Central memory CD8-positive, alpha-beta T cell (primary cell): Measurements from ENCODE around the gene LIMS2.

Source experiments
- ATAC-seq: fragments of 150-1000 bp; cut with Tn5 transposase; replicated peaks from 2 replicates; pipeline ENCODE4 v1.10.0; 2022; ENCODE audit warnings: mild to moderate bottlenecking, moderate FRiP score, moderate number of reproducible peaks; ENCODE audit not compliant: poor library complexity, severe bottlenecking; ENCODE audit errors: extremely low read depth
- DNase-seq, 2 donors: peaks; one replicate each; pipeline ENCODE4 v3.0.0; 2021; ENCODE audit warnings: low spot score in 2 of 2
- H3K27ac Mint-ChIP-seq: one replicate; pipeline ENCODE4 v1.8.0; 2022; ENCODE audit warnings: low read depth, mild to moderate bottlenecking, moderate library complexity, mixed read lengths
- H3K27me3 Mint-ChIP-seq: one replicate; pipeline ENCODE4 v1.8.0; 2022; ENCODE audit warnings: mixed read lengths
- H3K36me3 Mint-ChIP-seq: one replicate; pipeline ENCODE4 v1.8.0; 2022; ENCODE audit warnings: mild to moderate bottlenecking, moderate library complexity, mixed read lengths; ENCODE audit not compliant: insufficient read depth
- H3K4me1 Mint-ChIP-seq: one replicate; pipeline ENCODE4 v1.8.0; 2022; ENCODE audit warnings: mixed read lengths
- H3K4me3 Mint-ChIP-seq: one replicate; pipeline ENCODE4 v1.8.0; 2022; ENCODE audit warnings: mild to moderate bottlenecking, moderate library complexity, mixed read lengths
- H3K9me3 Mint-ChIP-seq: one replicate; pipeline ENCODE4 v1.8.0; 2022; ENCODE audit warnings: mixed read lengths

Gene LIMS2, protein sequence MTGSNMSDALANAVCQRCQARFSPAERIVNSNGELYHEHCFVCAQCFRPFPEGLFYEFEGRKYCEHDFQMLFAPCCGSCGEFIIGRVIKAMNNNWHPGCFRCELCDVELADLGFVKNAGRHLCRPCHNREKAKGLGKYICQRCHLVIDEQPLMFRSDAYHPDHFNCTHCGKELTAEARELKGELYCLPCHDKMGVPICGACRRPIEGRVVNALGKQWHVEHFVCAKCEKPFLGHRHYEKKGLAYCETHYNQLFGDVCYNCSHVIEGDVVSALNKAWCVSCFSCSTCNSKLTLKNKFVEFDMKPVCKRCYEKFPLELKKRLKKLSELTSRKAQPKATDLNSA

DNA sequence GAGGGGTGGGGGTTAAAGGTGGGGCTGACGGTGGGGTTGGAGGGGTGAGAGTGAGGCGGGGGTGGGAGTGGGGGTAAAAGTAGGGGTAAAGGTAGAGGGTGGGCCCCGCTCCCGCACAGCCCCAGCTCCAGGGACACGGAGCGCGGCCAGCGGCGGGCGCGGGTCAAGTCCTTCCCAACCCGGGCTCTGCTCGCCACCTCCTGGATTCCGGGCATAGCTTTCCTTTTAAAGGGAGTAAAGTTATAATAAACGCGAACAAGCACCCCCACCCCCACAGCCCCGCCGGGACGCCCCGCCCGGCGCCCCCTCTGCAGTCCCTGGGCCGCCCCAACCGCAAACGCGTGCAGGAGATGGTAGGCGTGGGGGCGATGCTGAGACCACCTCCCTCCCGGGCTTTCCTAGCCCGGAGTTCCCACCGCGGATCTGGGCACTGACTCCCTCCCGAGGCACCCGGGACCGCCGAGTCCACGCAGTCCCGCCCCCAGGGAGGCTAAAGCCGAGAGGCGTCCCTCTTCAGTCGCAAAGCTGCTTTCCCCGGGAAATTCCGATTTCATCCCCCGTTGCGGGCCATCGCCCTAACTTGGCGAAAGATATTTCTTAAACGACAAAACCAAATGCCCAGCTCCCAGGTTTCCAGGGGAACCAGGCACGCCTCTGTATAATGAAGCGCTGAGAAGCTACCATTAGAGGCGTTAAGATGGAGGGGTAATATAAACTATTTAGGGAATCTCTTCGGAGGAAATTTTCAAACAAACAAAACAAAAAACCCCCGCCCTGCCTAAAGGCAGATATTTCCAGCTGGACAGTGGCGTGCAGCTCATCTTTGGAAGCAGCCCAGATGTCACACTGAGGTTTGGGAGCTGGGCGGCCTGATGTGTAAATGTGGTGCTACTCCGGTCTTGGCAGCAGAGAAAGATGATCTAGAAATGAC, at the start of gene LIMS2:
Gene LIMS2 (minus strand): TSS at position 200 of the 931 bp plus-strand sequence. CDS start 506 bp downstream, outside the sequence.
- peak within 1 kb of the TSS; percentile 25 for H3K27ac Mint-ChIP-seq
- ATAC-seq (no peak), DNase-seq (no peak)
- H3K4me1 Mint-ChIP-seq: peaks cover 11% of the 10 kb centered on the region
- no peaks in the 10 kb centered on the region for H3K9me3 Mint-ChIP-seq
- peaks cover 2% of the 10 kb centered on the region for H3K36me3 Mint-ChIP-seq
- H3K27me3 Mint-ChIP-seq: peaks cover 78% of the 10 kb centered on the region
- peak within 1 kb of the TSS; percentile 80 for H3K4me3 Mint-ChIP-seq

GRCh38 chr2:127722807-127723206, 47.5 kb upstream of the LIMS2 start:
- no peak overlapping the region for H3K27ac Mint-ChIP-seq
- no peak for DNase-seq
- H3K9me3 Mint-ChIP-seq: no peaks in the 10 kb centered on the region
- H3K4me1 Mint-ChIP-seq: no peaks in the 10 kb centered on the region
- peaks cover 43% of the 10 kb centered on the region for H3K36me3 Mint-ChIP-seq
- no peak overlapping the region for H3K4me3 Mint-ChIP-seq
- no peak for ATAC-seq
- no peaks in the 10 kb centered on the region for H3K27me3 Mint-ChIP-seq

- H3K4me1 Mint-ChIP-seq: no peaks in the 10 kb centered on the region
- DNase-seq (no peak), ATAC-seq (no peak)
- H3K36me3 Mint-ChIP-seq: peaks cover 43% of the 10 kb centered on the region
- H3K4me3 Mint-ChIP-seq: no peak overlapping the region
- no peak overlapping the region for H3K27ac Mint-ChIP-seq
- H3K9me3 Mint-ChIP-seq: no peaks in the 10 kb centered on the region
- H3K27me3 Mint-ChIP-seq: no peaks in the 10 kb centered on the region
Measured at GRCh38 chr2:127721978-127722355, 46.6 kb upstream of the LIMS2 start.

DNA sequence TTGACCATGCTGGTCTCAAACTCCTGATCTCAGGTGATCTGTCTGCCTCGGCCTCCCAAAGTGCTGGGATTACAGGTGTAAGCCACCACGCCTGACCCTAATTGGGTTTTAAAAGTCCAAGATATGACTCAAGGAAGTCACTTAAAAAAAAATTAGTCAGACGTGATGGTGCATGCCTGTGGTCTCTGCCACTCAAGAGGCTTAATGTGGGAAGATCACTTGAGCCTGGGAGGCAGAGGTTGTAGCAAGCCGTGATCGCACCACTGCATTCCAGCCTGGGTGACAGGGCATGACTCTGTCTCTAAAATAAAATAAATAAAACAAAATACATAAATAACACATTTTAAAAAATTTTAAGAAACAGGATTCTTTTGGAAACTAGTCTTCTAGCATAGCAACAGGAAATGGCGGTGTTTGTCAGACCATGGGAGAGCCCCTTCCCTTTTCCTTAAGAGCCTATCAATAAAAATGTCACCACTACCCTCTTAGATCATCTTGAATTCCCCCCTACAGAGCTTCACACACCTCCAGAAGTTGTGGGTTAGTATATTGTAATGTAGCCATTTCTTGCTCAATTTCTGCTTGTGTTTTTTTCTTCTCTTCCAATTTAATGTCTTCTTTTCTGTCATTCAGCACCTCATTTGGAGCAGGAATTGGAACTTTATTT, 46.1 kb upstream of the LIMS2 start:
- no peak for ATAC-seq
- Mint-ChIP-seq H3K4me1 (no peaks in the 10 kb centered on the region), H3K27me3 (no peaks in the 10 kb centered on the region), H3K9me3 (no peaks in the 10 kb centered on the region), H3K27ac (no peak overlapping the region), H3K36me3 (peaks cover 43% of the 10 kb centered on the region), H3K4me3 (no peak overlapping the region)
- DNase-seq: no peak

DNA sequence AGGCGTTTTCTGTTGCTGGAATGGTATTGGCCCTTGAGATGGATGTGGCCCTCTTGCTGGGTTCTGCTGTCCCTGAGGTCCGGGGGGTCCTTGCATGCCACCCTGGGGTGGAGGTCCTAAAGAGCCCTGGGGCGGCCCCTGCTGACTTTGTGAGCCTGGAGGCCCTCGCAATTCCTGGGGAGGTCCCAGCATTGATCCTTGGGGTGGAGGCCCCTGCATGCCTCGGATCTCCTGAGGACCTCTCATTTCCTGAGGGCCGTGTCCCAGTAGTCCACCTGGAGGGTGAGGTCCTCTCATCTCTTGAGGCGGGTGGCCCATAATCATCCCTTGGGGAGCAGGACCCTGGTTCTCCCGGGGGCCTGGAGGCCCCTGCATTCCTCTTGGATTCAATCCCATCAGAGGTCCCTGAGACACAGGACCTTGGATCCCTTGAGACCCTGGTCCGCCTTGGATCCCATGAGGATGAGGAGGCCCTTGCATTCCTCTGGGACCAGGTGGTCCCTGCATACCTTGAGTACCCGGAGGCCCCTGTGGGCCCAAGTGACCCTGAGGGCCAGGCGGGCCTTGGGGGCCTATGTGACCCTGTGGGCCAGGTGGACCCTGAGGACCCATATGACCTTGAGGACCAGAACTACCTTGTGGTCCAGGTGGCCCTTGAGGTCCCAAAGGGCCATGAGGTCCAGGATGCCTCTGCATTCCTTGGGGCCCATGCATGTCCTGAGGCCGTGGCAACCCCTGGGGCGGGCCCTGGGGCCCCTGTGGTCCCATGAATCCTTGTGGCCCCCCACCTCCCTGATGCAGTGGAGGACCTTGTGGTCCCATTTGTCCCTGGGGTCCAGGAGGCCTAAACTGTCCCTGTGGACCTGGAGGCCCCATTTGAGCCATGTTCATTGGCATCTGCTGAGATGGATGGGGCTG, 44.2 kb upstream of the LIMS2 start:
- Mint-ChIP-seq H3K9me3 (no peaks in the 10 kb centered on the region), H3K4me1 (no peaks in the 10 kb centered on the region), H3K36me3 (peaks cover 45% of the 10 kb centered on the region), H3K4me3 (no peak overlapping the region), H3K27ac (no peak overlapping the region), H3K27me3 (no peaks in the 10 kb centered on the region)
- ATAC-seq (no peak), DNase-seq (no peak)

- Mint-ChIP-seq H3K4me3 (no peak overlapping the region), H3K9me3 (no peaks in the 10 kb centered on the region), H3K27me3 (no peaks in the 10 kb centered on the region), H3K27ac (no peak overlapping the region), H3K4me1 (no peaks in the 10 kb centered on the region), H3K36me3 (peaks cover 44% of the 10 kb centered on the region)
- DNase-seq (no peak), ATAC-seq (no peak)
Measured at GRCh38 chr2:127718271-127718670, 42.9 kb upstream of the LIMS2 start.

GRCh38 chr2:127715778-127716449, 40.6 kb upstream of the LIMS2 start:
- Mint-ChIP-seq H3K9me3 (no peaks in the 10 kb centered on the region), H3K27me3 (no peaks in the 10 kb centered on the region), H3K4me3 (no peak overlapping the region), H3K36me3 (peaks cover 26% of the 10 kb centered on the region), H3K4me1 (no peaks in the 10 kb centered on the region), H3K27ac (peak overlapping the region; percentile 27)
- DNase-seq (no peak), ATAC-seq (no peak)

DNA sequence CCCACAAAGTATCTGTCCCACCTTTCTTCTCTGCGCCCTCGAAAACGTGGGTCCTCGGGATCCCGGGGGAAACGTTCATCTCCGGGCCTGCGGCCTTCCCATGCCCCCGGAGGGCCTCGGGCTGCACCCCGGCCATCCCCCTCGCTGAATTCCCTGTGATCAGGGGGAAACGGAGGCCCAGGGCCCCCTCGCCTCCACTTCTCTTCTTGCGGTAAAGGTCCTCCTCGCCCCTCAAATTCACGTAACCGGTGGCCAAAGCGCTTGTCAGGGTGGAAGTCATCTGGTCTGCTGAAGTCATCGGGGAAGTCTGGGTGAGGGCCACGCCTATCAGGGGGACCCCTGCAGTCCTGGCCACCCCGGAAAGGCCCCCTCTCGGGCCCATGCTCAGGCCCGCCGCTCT, 38.2 kb upstream of the LIMS2 start:
- no peak overlapping the region for H3K4me3 Mint-ChIP-seq
- H3K27ac Mint-ChIP-seq: peak overlapping the region; percentile 61
- peaks cover 23% of the 10 kb centered on the region for H3K36me3 Mint-ChIP-seq
- ATAC-seq (no peak), DNase-seq (no peak)
- H3K27me3 Mint-ChIP-seq: no peaks in the 10 kb centered on the region
- no peaks in the 10 kb centered on the region for H3K9me3 Mint-ChIP-seq
- H3K4me1 Mint-ChIP-seq: no peaks in the 10 kb centered on the region

GRCh38 chr2:127712999-127713398, 37.7 kb upstream of the LIMS2 start:
- H3K4me3 Mint-ChIP-seq: no peak overlapping the region
- H3K9me3 Mint-ChIP-seq: no peaks in the 10 kb centered on the region
- DNase-seq (no peak), ATAC-seq (no peak)
- no peaks in the 10 kb centered on the region for H3K27me3 Mint-ChIP-seq
- H3K36me3 Mint-ChIP-seq: peaks cover 17% of the 10 kb centered on the region
- no peaks in the 10 kb centered on the region for H3K4me1 Mint-ChIP-seq
- peak overlapping the region; percentile 61 for H3K27ac Mint-ChIP-seq

DNA sequence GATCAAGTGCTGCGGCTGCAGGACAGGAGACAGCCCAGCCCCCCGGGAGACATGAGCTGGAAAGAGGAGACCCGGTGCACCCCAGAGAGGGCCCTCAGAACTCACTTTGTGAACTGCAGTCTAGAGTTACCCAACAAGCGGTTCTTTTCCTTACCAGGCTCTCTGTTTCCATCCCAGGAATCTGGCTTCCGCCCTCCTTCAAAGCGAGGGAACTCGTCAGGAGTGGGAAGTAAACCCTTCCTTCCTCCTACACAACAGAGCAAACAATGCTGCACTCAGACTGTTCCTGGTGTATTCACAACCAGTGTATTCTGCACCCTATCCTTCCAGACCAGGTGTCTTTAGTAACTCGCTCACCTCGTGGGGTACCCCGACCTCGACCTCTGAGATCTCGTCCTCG, 34.0 kb upstream of the LIMS2 start:
- Mint-ChIP-seq H3K27ac (peak overlapping the region; percentile 8), H3K4me3 (no peak overlapping the region), H3K4me1 (peaks cover 11% of the 10 kb centered on the region), H3K36me3 (peaks cover 27% of the 10 kb centered on the region), H3K9me3 (no peaks in the 10 kb centered on the region), H3K27me3 (no peaks in the 10 kb centered on the region)
- ATAC-seq: no peak
- no peak for DNase-seq

DNA sequence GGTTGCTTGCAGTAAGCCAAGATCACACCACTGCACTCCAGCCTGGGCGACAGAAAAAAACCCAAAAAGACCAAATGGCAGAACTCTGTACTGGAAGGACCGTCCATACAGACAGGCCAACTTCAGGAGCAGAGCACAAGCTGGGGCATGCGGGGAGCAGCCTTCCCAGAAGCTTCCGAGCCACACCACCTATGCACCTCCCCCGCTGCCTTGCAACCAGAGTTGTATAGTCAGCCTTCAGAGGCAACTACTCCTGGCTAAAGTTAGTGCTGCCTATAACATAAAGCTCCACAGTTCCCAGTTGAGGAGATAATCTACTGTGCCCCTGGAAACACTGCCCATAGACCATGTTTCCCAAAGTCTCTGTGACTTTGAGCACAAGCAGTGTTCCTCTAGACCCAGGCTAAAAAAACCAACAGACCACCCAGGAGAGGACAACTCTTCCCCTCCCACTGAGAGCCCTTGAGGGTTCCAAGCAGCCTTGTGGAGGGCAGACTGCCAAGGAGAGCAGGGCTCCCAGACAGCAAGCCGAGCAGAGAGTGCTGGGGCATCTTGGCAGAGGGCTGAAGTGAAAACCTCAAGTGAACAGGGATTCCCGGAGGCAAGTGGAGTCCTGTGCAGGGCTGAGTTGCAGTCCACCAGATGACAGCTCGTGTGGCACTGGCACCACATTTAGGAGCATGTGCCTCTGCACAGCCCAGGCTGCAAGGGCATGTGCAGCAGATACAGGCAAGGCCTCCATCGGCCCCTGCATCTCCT, 32.7 kb upstream of the LIMS2 start:
- ATAC-seq: no peak
- peaks cover 14% of the 10 kb centered on the region for H3K4me1 Mint-ChIP-seq
- H3K27ac Mint-ChIP-seq: no peak overlapping the region
- H3K4me3 Mint-ChIP-seq: no peak overlapping the region
- H3K9me3 Mint-ChIP-seq: no peaks in the 10 kb centered on the region
- DNase-seq: no peak
- no peaks in the 10 kb centered on the region for H3K27me3 Mint-ChIP-seq
- peaks cover 26% of the 10 kb centered on the region for H3K36me3 Mint-ChIP-seq
